ENCODE data around the gene HGD. TPM values are rescaled to one million over a fixed set of nuclear protein-coding genes. Genes with fewer than 3 reads are reported as not detected.

HGD gene
- total and polyA plus RNA-seq, 2 donors (not counting 3 experiments of a cell fraction or from before 2014, with no cell fraction given), result 0.18 to 0.22 TPM

DNA sequence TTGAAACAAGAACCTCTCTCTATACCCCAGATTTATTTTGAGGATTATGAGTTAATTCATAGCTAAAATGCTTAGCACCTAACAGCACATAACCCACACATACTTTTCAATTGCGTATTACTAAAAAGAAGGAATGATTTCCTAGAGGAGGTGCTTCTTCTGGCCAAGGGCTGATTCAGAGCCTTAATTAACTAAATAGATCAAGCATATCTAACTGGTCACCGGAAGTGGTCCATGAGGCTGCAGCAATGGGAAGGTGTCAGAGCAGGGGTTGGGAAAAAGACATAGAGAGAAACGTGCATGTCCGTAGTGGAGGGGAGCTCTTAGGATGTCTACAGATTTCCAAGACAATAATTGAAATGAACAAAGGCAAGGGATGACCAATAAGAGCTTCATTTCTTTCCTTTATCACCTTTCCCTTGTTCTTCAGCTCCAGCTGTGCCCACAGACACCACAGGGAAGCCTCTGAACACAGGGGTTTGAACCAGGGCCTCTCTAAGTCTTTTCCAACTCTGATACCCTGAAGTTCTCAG lies 467 bp downstream of the HGD start:
- Histone ChIP-seq H3K27me3 (ENCODE audit: control insufficient read depth in 2 of 2, insufficient read depth in 2 of 2, low read length in 2 of 2) (no peaks in the 10 kb centered on the region), H4K20me1 (replicated peaks; ENCODE audit: control insufficient read depth, extremely low read depth, insufficient read depth, low read length) (no peaks in the 10 kb centered on the region), H3K4me2 (ENCODE audit: insufficient read depth, low read length) (no peak overlapping the region), H3K4me3 (replicated peaks in 1 of 3; ENCODE audit: insufficient read depth in 1 of 3, low read depth in 1 of 3, low read length in 3 of 3) (no peak overlapping the region), H3K79me2 (ENCODE audit: control insufficient read depth, insufficient read depth, low read length) (no peaks in the 10 kb centered on the region), H3K9ac (replicated peaks; ENCODE audit: extremely low read depth, insufficient read depth, low read length) (no peak overlapping the region), H2AFZ (ENCODE audit: low read depth, low read length) (no peak overlapping the region), H3K36me3 (ENCODE audit: control insufficient read depth in 2 of 2, extremely low read depth in 1 of 2, insufficient read depth in 2 of 2, low read length in 2 of 2) (no peaks in the 10 kb centered on the region), H3K9me1 (replicated peaks; ENCODE audit: control insufficient read depth, extremely low read depth, insufficient read depth, low read length) (no peaks in the 10 kb centered on the region), H3K9me3 (replicated peaks; ENCODE audit: control insufficient read depth, insufficient read depth, low read length) (no peaks in the 10 kb centered on the region), H3K27ac (ENCODE audit: insufficient read depth, low read depth, low read length) (no peak overlapping the region), H3K4me1 (ENCODE audit: control insufficient read depth, extremely low read depth, insufficient read depth, low read length) (peaks cover 21% of the 10 kb centered on the region)
- ChIA-PET CTCF (interaction anchor here (1.9 kb wide), 1 partner anchor 12 kb away, joined by 7 read pairs; no protein-coding TSS in a partner anchor), POLR2A (no interaction called here)
- TF ChIP-seq CTCF (IDR thresholded peaks at IDR 0.05; ENCODE audit: extremely low read depth in 1 of 2, insufficient read depth in 1 of 2, low read depth in 1 of 2, low read length in 2 of 2), result no peak
- TF ChIP-seq MYC (IDR thresholded peaks at IDR 0.05; ENCODE audit: low read depth, low read length), result no peak
- no peak for TF ChIP-seq JUN (IDR thresholded peaks at IDR 0.05; ENCODE audit: borderline replicate concordance, insufficient read depth, insufficient read length, low read depth)
- TF ChIP-seq POLR2AphosphoS5 (IDR thresholded peaks at IDR 0.05; ENCODE audit: insufficient read depth, low read depth, low read length), result no peak
- TF ChIP-seq, protein P1, sequence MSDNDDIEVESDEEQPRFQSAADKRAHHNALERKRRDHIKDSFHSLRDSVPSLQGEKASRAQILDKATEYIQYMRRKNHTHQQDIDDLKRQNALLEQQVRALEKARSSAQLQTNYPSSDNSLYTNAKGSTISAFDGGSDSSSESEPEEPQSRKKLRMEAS (IDR thresholded peaks at IDR 0.05; ENCODE audit: insufficient read depth, insufficient read length), result no peak
- no peak for TF ChIP-seq POLR2A (IDR thresholded peaks at IDR 0.05; ENCODE audit: low read depth, low read length)
- no peak for TF ChIP-seq EZH2 (IDR thresholded peaks at IDR 0.05; ENCODE audit: borderline replicate concordance, low read depth, low read length, severe bottlenecking)
- TF ChIP-seq GATA2 (IDR thresholded peaks at IDR 0.05; ENCODE audit: insufficient read depth, insufficient read length, low read depth, low read length), result no peak
- no peak for TF ChIP-seq FOS (IDR thresholded peaks at IDR 0.05; ENCODE audit: borderline replicate concordance, insufficient read depth, low read length)
- no TSS peak for BruUV-seq (replicated peaks)
- intact Hi-C loops (cut with micrococcal nuclease), result no loop called here
- no peak for FAIRE-seq
- DNase-seq (ENCODE audit: low read depth, low spot score), result no peak
- dilution Hi-C loops (cut with MboI; ENCODE audit: extremely low pct_ligation_motif_present, low sequenced_read_pairs), result no loop called here
